ENCODE data around the gene MPPED1.

Gene MPPED1

GRCh38 chr22:43487311-43488030 lies 75.7 kb downstream of the MPPED1 start:
- in situ Hi-C loops (cut with MboI; ENCODE audit: low sequenced_read_pairs, unreplicated experiment) = no loop called here
- no peak for DNase-seq (ENCODE audit: low spot score)
- no peak for TF ChIP-seq CTCF (IDR thresholded peaks at IDR 0.05; ENCODE audit: borderline replicate concordance, control extremely low read depth, extremely low read depth, insufficient read depth, missing control alignments)

GRCh38 chr22:43488031-43488866 lies 76.4 kb downstream of the MPPED1 start:
- TF ChIP-seq CTCF (IDR thresholded peaks at IDR 0.05; ENCODE audit: borderline replicate concordance, control extremely low read depth, extremely low read depth, insufficient read depth, missing control alignments) = no peak
- no peak for DNase-seq (ENCODE audit: low spot score)
- in situ Hi-C loops (cut with MboI; ENCODE audit: low sequenced_read_pairs, unreplicated experiment) = no loop called here

- TF ChIP-seq CTCF (IDR thresholded peaks at IDR 0.05; ENCODE audit: borderline replicate concordance, control extremely low read depth, extremely low read depth, insufficient read depth, missing control alignments) = no peak
- in situ Hi-C loops (cut with MboI; ENCODE audit: low sequenced_read_pairs, unreplicated experiment) = no loop called here
- no peak for DNase-seq (ENCODE audit: low spot score)
These were observed 77.1 kb downstream of the MPPED1 start for GRCh38 chr22:43488937-43489336.

GRCh38 chr22:43490311-43490710 lies 78.5 kb downstream of the MPPED1 start:
- no peak for DNase-seq (ENCODE audit: low spot score)
- TF ChIP-seq CTCF (IDR thresholded peaks at IDR 0.05; ENCODE audit: borderline replicate concordance, control extremely low read depth, extremely low read depth, insufficient read depth, missing control alignments) = no peak
- in situ Hi-C loops (cut with MboI; ENCODE audit: low sequenced_read_pairs, unreplicated experiment) = no loop called here

- in situ Hi-C loops (cut with MboI; ENCODE audit: low sequenced_read_pairs, unreplicated experiment) = no loop called here
- DNase-seq (ENCODE audit: low spot score) = no peak
- no peak for TF ChIP-seq CTCF (IDR thresholded peaks at IDR 0.05; ENCODE audit: borderline replicate concordance, control extremely low read depth, extremely low read depth, insufficient read depth, missing control alignments)
These were observed 79.4 kb downstream of the MPPED1 start for GRCh38 chr22:43491177-43491576.

- DNase-seq (ENCODE audit: low spot score) = no peak
- in situ Hi-C loops (cut with MboI; ENCODE audit: low sequenced_read_pairs, unreplicated experiment) = no loop called here
These were observed 79.9 kb downstream of the MPPED1 start for GRCh38 chr22:43491737-43492136.

More at GRCh38 chr22:43491737-43492136, 79.9 kb downstream of the MPPED1 start:
- TF ChIP-seq CTCF (IDR thresholded peaks at IDR 0.05; ENCODE audit: borderline replicate concordance, control extremely low read depth, extremely low read depth, insufficient read depth, missing control alignments) = no peak
